K562 (cell line): ENCODE measurements around the gene CREB3L2. TPM values are rescaled to one million over a fixed set of nuclear protein-coding genes. Genes with fewer than 3 reads are reported as not detected.

Experiments used
- ATAC-seq: fragments of 200-7000 bp; cut with Tn5 transposase; 3 replicates; pipeline ENCODE4 v1.9.1; 2020; ENCODE audit warnings: moderate library complexity
- BruUV-seq: library from RNA; stranded (reverse); fragments of 400-500 nt; replicated peaks from 2 replicates; lab custom pipeline; 2021; lab: Mats Ljungman, UMichigan
- CTCF ChIA-PET: fragments of 300-600 bp; formaldehyde crosslinking; extraction: SDS; loops from one replicate; lab custom pipeline; 2021; ENCODE audit warnings: low intra/inter-chr PET ratio; lab: Yijun Ruan, JAX
- POLR2A ChIA-PET: fragments of 300-600, 350-650 bp; sonication (Branson Sonifier 250); formaldehyde crosslinking; extraction: SDS; loops from one replicate; lab custom pipeline; 2021; ENCODE audit warnings: antibody characterized with exemption, inconsistent platforms; lab: Yijun Ruan, JAX
- DNase-seq, 4 experiments: peaks; one replicate each; pipeline versions ENCODE4 v3.0.0 to v3.0.0-alpha.2; 2011 to 2018; ENCODE audit warnings: low spot score in 3 of 4, mixed read lengths in 3 of 4; ENCODE audit errors: extremely low read depth in 1 of 4
- FAIRE-seq: peaks from 2 replicates; lab custom pipeline; 2011; peaks lifted over from hg19 to GRCh38; lab: Jason Lieb, UNC
- H2AFZ ChIP-seq: 2 replicates; pipeline ENCODE4 v1.6.0; 2011; ENCODE audit warnings: low read depth, low read length, control low read depth, inconsistent platforms
- H3K27ac ChIP-seq: fragments of 200-600 bp; 3 replicates; pipeline ENCODE4 v1.8.0; 2011; ENCODE audit warnings: low read depth, mild to moderate bottlenecking, control low read depth, inconsistent platforms, low read length, moderate library complexity, mixed read lengths; ENCODE audit errors: extremely low read depth
- H3K27me3 ChIP-seq, 2 experiments: fragments of 300-600 bp in 1 of 2; 2 replicates in 1 of 2; 3 replicates in 1 of 2; pipeline versions ENCODE4 v1.6.0 to v1.8.0; 2011; ENCODE audit warnings: inconsistent platforms in 2 of 2, low read length in 2 of 2, mild to moderate bottlenecking in 1 of 2, mixed read lengths in 1 of 2, moderate library complexity in 1 of 2; ENCODE audit not compliant: control insufficient read depth in 2 of 2, insufficient read depth in 2 of 2
- H3K36me3 ChIP-seq: fragments of 300-600 bp; 3 replicates; pipeline ENCODE4 v1.8.0; 2011; ENCODE audit warnings: mild to moderate bottlenecking, low read length, inconsistent platforms; ENCODE audit not compliant: control insufficient read depth, insufficient read depth
- H3K4me1 ChIP-seq, 2 experiments: fragments of 200-600 bp in 1 of 2; replicated peaks in 1 of 2; 2 replicates in 1 of 2; 3 replicates in 1 of 2; pipeline versions ENCODE4 v1.5.1 to v1.8.0; 2011; ENCODE audit warnings: inconsistent platforms in 2 of 2, low read length in 2 of 2, mild to moderate bottlenecking in 1 of 2, mixed read lengths in 1 of 2, moderate library complexity in 1 of 2; ENCODE audit not compliant: control insufficient read depth in 2 of 2, insufficient read depth in 2 of 2
- H3K4me2 ChIP-seq: 2 replicates; pipeline ENCODE4 v1.6.1; 2011; ENCODE audit warnings: low read length, control low read depth, inconsistent platforms, mixed read lengths; ENCODE audit not compliant: insufficient read depth
- H3K4me3 ChIP-seq: fragments of 200-600 bp; sonication (generic), shearing (Covaris generic); 2 replicates; pipeline ENCODE4 v1.5.1; 2016; ENCODE audit warnings: control low read depth, inconsistent platforms
- H3K79me2 ChIP-seq: fragments of 200-600 bp; 3 replicates; pipeline ENCODE4 v1.8.0; 2011; ENCODE audit warnings: low read length, inconsistent platforms; ENCODE audit not compliant: control insufficient read depth, insufficient read depth
- H3K9ac ChIP-seq, 2 experiments: 2 replicates each; pipeline versions ENCODE4 v1.6.0 to v1.6.1; 2011; ENCODE audit warnings: low read depth in 2 of 2, low read length in 2 of 2, control low read depth in 1 of 2, inconsistent platforms in 1 of 2, mild to moderate bottlenecking in 1 of 2, mixed read lengths in 1 of 2; ENCODE audit not compliant: insufficient read depth in 1 of 2
- H3K9me1 ChIP-seq: one replicate; pipeline ENCODE4 v1.6.0; 2011; ENCODE audit warnings: inconsistent platforms, mild to moderate bottlenecking, low read length, moderate library complexity; ENCODE audit not compliant: control insufficient read depth, insufficient read depth
- H3K9me3 ChIP-seq: replicated peaks from 2 replicates; pipeline ENCODE4 v1.5.1; 2011; ENCODE audit warnings: low read depth, low read length, inconsistent platforms; ENCODE audit not compliant: control insufficient read depth, insufficient read depth
- H4K20me1 ChIP-seq: replicated peaks from 2 replicates; pipeline ENCODE4 v1.6.1; 2011; ENCODE audit warnings: low read length, inconsistent platforms, mixed read lengths; ENCODE audit not compliant: control insufficient read depth, insufficient read depth
- ARID1B ChIP-seq: fragments of 450-650 bp; IDR thresholded peaks from 2 replicates; pipeline ENCODE4 v1.6.1; 2016; ENCODE audit warnings: antibody characterized with exemption, mild to moderate bottlenecking, inconsistent platforms
- CC2D1A ChIP-seq: fragments of 450-650 bp; IDR thresholded peaks from 2 replicates; pipeline ENCODE4 v1.6.1; 2017; ENCODE audit warnings: mild to moderate bottlenecking
- CCAR2 ChIP-seq: fragments of 200-400 bp; formaldehyde crosslinking; IDR thresholded peaks from 2 replicates; pipeline ENCODE4 v1.6.1; 2017; ENCODE audit warnings: mild to moderate bottlenecking, low read depth, low read length
- CREM ChIP-seq: IDR thresholded peaks from 2 replicates; pipeline ENCODE4 v1.6.1; 2014; ENCODE audit warnings: antibody characterized with exemption, low read depth
- DMBX1 ChIP-seq: fragments of 250-450 bp; sonication (Bioruptor Pico); IDR thresholded peaks from 2 replicates; pipeline ENCODE4 v1.8.0; 2022; ENCODE audit warnings: inconsistent platforms, mild to moderate bottlenecking, moderate library complexity, borderline replicate concordance
- GTF2A2 ChIP-seq: IDR thresholded peaks from 2 replicates; pipeline ENCODE4 v1.6.1; 2016; ENCODE audit warnings: mild to moderate bottlenecking, missing genetic modification characterization, missing compliant biosample characterization
- HDGF ChIP-seq: fragments of 450-650 bp; IDR thresholded peaks from 2 replicates; pipeline ENCODE4 v1.6.1; 2016
- KAT8 ChIP-seq: fragments of 450-650 bp; IDR thresholded peaks from 2 replicates; pipeline ENCODE4 v1.6.1; 2016; ENCODE audit warnings: low read depth, mild to moderate bottlenecking
- NUFIP1 ChIP-seq: fragments of 450-650 bp; IDR thresholded peaks from 2 replicates; pipeline ENCODE4 v1.6.1; 2018; ENCODE audit not compliant: partially characterized antibody
- SMARCA5 ChIP-seq: fragments of 450-650 bp; IDR thresholded peaks from 2 replicates; pipeline ENCODE4 v1.6.1; 2016
- SOX6 ChIP-seq: fragments of 450-650 bp; IDR thresholded peaks from 2 replicates; pipeline ENCODE4 v1.6.1; 2014; ENCODE audit warnings: mild to moderate bottlenecking
- STAT5A ChIP-seq: IDR thresholded peaks from 2 replicates; pipeline ENCODE4 v1.6.1; 2012; ENCODE audit warnings: low read length, inconsistent platforms, borderline replicate concordance
- STAT5B ChIP-seq: fragments of 250-450 bp; sonication (Bioruptor Pico); IDR thresholded peaks from 2 replicates; pipeline ENCODE4 v1.8.0; 2021; ENCODE audit warnings: mild to moderate bottlenecking, inconsistent platforms
- ZNF23 ChIP-seq: fragments of 250-450 bp; sonication (Bioruptor Pico); IDR thresholded peaks from 2 replicates; pipeline ENCODE4 v1.4.0; 2020; ENCODE audit warnings: mild to moderate bottlenecking
- ZNF347 ChIP-seq: fragments of 450-650 bp; formaldehyde crosslinking; IDR thresholded peaks from 2 replicates; pipeline ENCODE4 v1.4.0; 2020; ENCODE audit warnings: low read depth, mild to moderate bottlenecking, moderate library complexity
- WGBS: fragments of 100-300 bp; shearing (Covaris generic); methylation state at CpG from one replicate; pipeline ENCODE4 v1.1.6; 2016; ENCODE audit warnings: low coverage, mixed read lengths; ENCODE audit not compliant: insufficient coverage; ENCODE audit errors: missing lambda C conversion rate; 5-methylcytosine and 5-hydroxymethylcytosine counted together
- in situ Hi-C: fragments of 300-500 bp; cut with MboI; formaldehyde crosslinking; loops from 4 replicates; pipeline ENCODE4 v1.15.0; 2018; ENCODE audit warnings: inconsistent platforms, mixed read lengths
- intact Hi-C: fragments of 100-400 bp; cut with micrococcal nuclease; formaldehyde crosslinking; loops from 2 replicates; pipeline ENCODE4 v1.14.2; 2022
- polyA plus RNA-seq, 8 experiments: library from polyadenylated mRNA; depleted of rRNA in 4 of 8; stranded (reverse) in 5 of 8; unstranded in 3 of 8; fragments of >200 nt; fragmentation: Nextera tagmentation in 2 of 8; fragmentation: Illumina TruSeq in 1 of 8; extraction: Ambion mirVana in 2 of 8; extraction: Trizol in 1 of 8; gene quantifications; 2 replicates each; pipeline versions ENCODE4 v1.2.1 to v1.2.3, GENCODE V29; 2011 to 2014; ENCODE audit warnings: inconsistent platforms in 1 of 8, missing spikeins in 1 of 8
- total RNA-seq, 7 experiments: library from RNA; depleted of rRNA in 6 of 7; stranded (reverse); fragments of >200 nt in 6 of 7; fragmentation: Illumina TruSeq in 2 of 7; extraction: Trizol in 2 of 7; gene quantifications; 2 replicates each; pipeline versions ENCODE4 v1.2.1 to v1.2.3, GENCODE V29; 2011 to 2021; ENCODE audit warnings: low replicate concordance in 1 of 7
- TF ChIP-seq, protein P1 (sequence below), 2 experiments: fragments of 450-650 bp; IDR thresholded peaks; 2 replicates each; pipeline ENCODE4 v1.6.1; 2016

CREB3L2 gene
- total and polyA plus RNA-seq, 9 of the 15 experiments (the other 6 are each of a cell fraction or from before 2014, with no cell fraction given): 7.1 to 45.6 (median 15.8) TPM

DNA sequence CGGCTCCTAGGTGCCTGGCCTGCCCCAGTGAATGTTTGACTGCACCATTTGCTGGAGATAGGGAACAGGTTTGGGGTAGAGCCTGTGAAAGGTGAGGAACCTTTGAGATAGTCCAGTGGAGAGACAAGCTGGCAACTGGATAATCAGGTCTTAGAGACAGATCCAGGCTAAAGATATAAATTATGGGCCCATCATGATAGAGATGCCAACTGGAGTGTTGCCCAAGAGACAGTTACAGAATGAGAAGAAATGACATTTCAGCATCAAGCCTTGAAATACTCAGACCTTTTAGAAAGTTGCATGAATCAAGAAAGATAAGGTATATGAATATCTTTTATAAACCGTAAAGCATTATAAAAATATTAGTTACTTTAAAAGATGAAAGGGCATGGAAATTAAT, 27.1 kb downstream of the CREB3L2 start:
- 63% methylated on average over 2 of the region's 2 CpGs for WGBS
- FAIRE-seq (no peak), DNase-seq (no peak), ATAC-seq (no peak)
- no peaks in the 10 kb centered on the region for H3K9me1 ChIP-seq
- intact Hi-C loops (no loop called here), in situ Hi-C loops (loop anchor here (25.0 kb wide), 1 partner anchor 1388 kb away; the partner anchor contains the start of gene LUC7L2)
- peaks cover 12% of the 10 kb centered on the region; the same call in 1 of the 2 replicates for H4K20me1 ChIP-seq
- peaks cover 70% of the 10 kb centered on the region for H3K79me2 ChIP-seq
- no peak overlapping the region for H3K4me3 ChIP-seq
- ChIA-PET POLR2A (interaction anchor here (0.8 to 1.6 kb wide), 5 partner anchors 10 to 26 kb away, joined by 3 to 4 read pairs (median 4); no protein-coding TSS in a partner anchor), CTCF (no interaction called here)
- no peaks in the 10 kb centered on the region for H3K27me3 ChIP-seq
- no peak overlapping the region for H2AFZ ChIP-seq
- peaks cover 18 to 36% of the 10 kb centered on the region in 2 experiments for H3K4me1 ChIP-seq
- TF ChIP-seq GTF2A2 (no peak), ARID1B (no peak), NUFIP1 (no peak), CC2D1A (no peak), SMARCA5 (no peak), HDGF (no peak), KAT8 (no peak), STAT5A (no peak), SOX6 (no peak), CREM (no peak), CCAR2 (no peak), ZNF347 (CRISPR knock-in tag) (no peak), STAT5B (CRISPR knock-in tag) (no peak), ZNF23 (CRISPR knock-in tag) (no peak), DMBX1 (no peak)
- TF ChIP-seq, protein P1, sequence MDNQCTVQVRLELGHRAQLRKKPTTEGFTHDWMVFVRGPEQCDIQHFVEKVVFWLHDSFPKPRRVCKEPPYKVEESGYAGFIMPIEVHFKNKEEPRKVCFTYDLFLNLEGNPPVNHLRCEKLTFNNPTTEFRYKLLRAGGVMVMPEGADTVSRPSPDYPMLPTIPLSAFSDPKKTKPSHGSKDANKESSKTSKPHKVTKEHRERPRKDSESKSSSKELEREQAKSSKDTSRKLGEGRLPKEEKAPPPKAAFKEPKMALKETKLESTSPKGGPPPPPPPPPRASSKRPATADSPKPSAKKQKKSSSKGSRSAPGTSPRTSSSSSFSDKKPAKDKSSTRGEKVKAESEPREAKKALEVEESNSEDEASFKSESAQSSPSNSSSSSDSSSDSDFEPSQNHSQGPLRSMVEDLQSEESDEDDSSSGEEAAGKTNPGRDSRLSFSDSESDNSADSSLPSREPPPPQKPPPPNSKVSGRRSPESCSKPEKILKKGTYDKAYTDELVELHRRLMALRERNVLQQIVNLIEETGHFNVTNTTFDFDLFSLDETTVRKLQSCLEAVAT (IDR thresholded peaks at IDR 0.05): no peak
- no peak overlapping the region for H3K4me2 ChIP-seq
- no peaks in the 10 kb centered on the region for H3K9me3 ChIP-seq
- H3K9ac ChIP-seq: no peak overlapping the region
- no TSS peak for BruUV-seq
- H3K36me3 ChIP-seq: no peaks in the 10 kb centered on the region; the same call in 1 of the 3 replicates
- no peak overlapping the region for H3K27ac ChIP-seq
